Hepatocyte (in vitro differentiated cells): ENCODE data around the gene SAMD15. TPM values are rescaled to one million over a fixed set of nuclear protein-coding genes. Genes with fewer than 3 reads are reported as not detected.

Experiments
- DNase-seq: peaks from one replicate; pipeline ENCODE4 v3.0.0-alpha.2; 2016; ENCODE audit warnings: low spot score
- H2AFZ ChIP-seq: fragments of 200-600 bp; sonication (generic); 2 replicates; pipeline ENCODE4 v1.6.0; 2016; ENCODE audit warnings: antibody characterized with exemption, mild to moderate bottlenecking
- H3K27ac ChIP-seq: fragments of 200-600 bp; sonication (generic); 2 replicates; pipeline ENCODE4 v1.5.1; 2016; ENCODE audit warnings: mild to moderate bottlenecking
- H3K27me3 ChIP-seq: fragments of 200-600 bp; sonication (generic); 2 replicates; pipeline ENCODE4 v1.6.1; 2016
- H3K36me3 ChIP-seq: fragments of 200-600 bp; sonication (generic); replicated peaks from 2 replicates; pipeline ENCODE4 v1.5.1; 2016; ENCODE audit warnings: low read depth; ENCODE audit not compliant: insufficient read depth
- H3K4me1 ChIP-seq: fragments of 200-600 bp; sonication (generic); 2 replicates; pipeline ENCODE4 v1.5.1; 2016; ENCODE audit warnings: mild to moderate bottlenecking, moderate library complexity; ENCODE audit not compliant: insufficient read depth
- H3K4me2 ChIP-seq: fragments of 200-600 bp; sonication (generic); 2 replicates; pipeline ENCODE4 v1.6.0; 2016
- H3K4me3 ChIP-seq: fragments of 200-600 bp; sonication (generic); 2 replicates; pipeline ENCODE4 v1.5.1; 2016; ENCODE audit warnings: mild to moderate bottlenecking
- H3K79me2 ChIP-seq: fragments of 200-600 bp; sonication (generic); 2 replicates; pipeline ENCODE4 v1.6.0; 2017; ENCODE audit warnings: mild to moderate bottlenecking
- H3K9me2 ChIP-seq: fragments of 200-600 bp; sonication (generic); replicated peaks from 2 replicates; pipeline ENCODE4 v1.6.0; 2017; ENCODE audit warnings: mild to moderate bottlenecking; ENCODE audit not compliant: insufficient read depth
- H3K9me3 ChIP-seq: fragments of 200-600 bp; sonication (generic); 2 replicates; pipeline ENCODE4 v1.5.1; 2016; ENCODE audit warnings: low read depth, mild to moderate bottlenecking
- H4K20me1 ChIP-seq: fragments of 200-600 bp; sonication (generic); 2 replicates; pipeline ENCODE4 v1.6.0; 2016; ENCODE audit warnings: mild to moderate bottlenecking; ENCODE audit not compliant: insufficient read depth, poor library complexity, severe bottlenecking
- EZH2 ChIP-seq: fragments of 200-600 bp; sonication (generic); IDR thresholded peaks from 2 replicates; pipeline ENCODE4 v1.6.1; 2016; ENCODE audit warnings: antibody characterized with exemption, mild to moderate bottlenecking, borderline replicate concordance
- EZH2phosphoT487 ChIP-seq: fragments of 200-600 bp; sonication (generic); IDR thresholded peaks from one replicate; pipeline ENCODE4 v1.6.1; 2018; ENCODE audit warnings: antibody characterized with exemption, mild to moderate bottlenecking, low read depth, moderate library complexity; ENCODE audit not compliant: unreplicated experiment, severe bottlenecking
- WGBS: methylation state at CpG from one replicate; pipeline ENCODE4 v1.1.6; 2016; ENCODE audit warnings: low lambda C conversion rate; ENCODE audit errors: missing lambda C conversion rate; 5-methylcytosine and 5-hydroxymethylcytosine counted together
- polyA plus RNA-seq: library from polyadenylated mRNA; unstranded; fragments of >200 nt; fragmentation: Nextera tagmentation; extraction: Ambion mirVana; gene quantifications from 2 replicates; pipeline ENCODE4 v1.2.1, GENCODE V29; 2016
- total RNA-seq: library from RNA; depleted of rRNA; stranded (reverse); fragments of >200 nt; gene quantifications from 2 replicates; pipeline ENCODE4 v1.2.3, GENCODE V29; 2014
- TF ChIP-seq, protein P1 (sequence below): fragments of 200-600 bp; sonication (generic); IDR thresholded peaks from 2 replicates; pipeline ENCODE4 v1.5.1; 2016; ENCODE audit warnings: antibody characterized with exemption, mild to moderate bottlenecking; ENCODE audit not compliant: poor library complexity

SAMD15 gene
- total and polyA plus RNA-seq, 2 experiments from 2014 or later, result 0.90 to 2.2 TPM

DNA sequence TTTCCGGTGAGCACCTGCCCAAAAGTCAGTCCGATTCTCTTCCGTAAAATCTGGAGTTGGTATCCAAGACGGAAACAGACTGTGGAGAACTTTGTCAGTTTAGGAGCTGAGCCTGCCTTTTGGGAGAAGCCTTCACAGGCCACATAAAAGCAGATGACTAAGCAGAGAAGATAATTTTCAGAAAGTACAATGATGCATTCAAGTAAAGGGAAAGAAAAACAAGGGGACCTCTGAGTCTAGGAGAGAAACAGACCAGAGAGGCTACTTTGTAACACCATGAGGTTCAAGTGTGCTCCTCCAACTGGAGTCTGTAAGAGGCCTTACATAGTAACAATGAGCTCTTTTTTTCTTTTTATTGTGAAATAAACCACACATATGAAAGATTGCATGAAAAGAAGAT lies 21.4 kb upstream of the SAMD15 start:
- no peak overlapping the region for H2AFZ ChIP-seq
- peaks cover 39% of the 10 kb centered on the region for H3K79me2 ChIP-seq
- no peaks in the 10 kb centered on the region for H3K9me2 ChIP-seq
- no peak for DNase-seq
- over 99% methylated on average over 4 of the region's 4 CpGs for WGBS
- H4K20me1 ChIP-seq, result no peaks in the 10 kb centered on the region
- H3K27ac ChIP-seq, result no peak overlapping the region
- H3K4me3 ChIP-seq, result no peak overlapping the region
- no peak overlapping the region for H3K4me2 ChIP-seq
- TF ChIP-seq, protein P1, sequence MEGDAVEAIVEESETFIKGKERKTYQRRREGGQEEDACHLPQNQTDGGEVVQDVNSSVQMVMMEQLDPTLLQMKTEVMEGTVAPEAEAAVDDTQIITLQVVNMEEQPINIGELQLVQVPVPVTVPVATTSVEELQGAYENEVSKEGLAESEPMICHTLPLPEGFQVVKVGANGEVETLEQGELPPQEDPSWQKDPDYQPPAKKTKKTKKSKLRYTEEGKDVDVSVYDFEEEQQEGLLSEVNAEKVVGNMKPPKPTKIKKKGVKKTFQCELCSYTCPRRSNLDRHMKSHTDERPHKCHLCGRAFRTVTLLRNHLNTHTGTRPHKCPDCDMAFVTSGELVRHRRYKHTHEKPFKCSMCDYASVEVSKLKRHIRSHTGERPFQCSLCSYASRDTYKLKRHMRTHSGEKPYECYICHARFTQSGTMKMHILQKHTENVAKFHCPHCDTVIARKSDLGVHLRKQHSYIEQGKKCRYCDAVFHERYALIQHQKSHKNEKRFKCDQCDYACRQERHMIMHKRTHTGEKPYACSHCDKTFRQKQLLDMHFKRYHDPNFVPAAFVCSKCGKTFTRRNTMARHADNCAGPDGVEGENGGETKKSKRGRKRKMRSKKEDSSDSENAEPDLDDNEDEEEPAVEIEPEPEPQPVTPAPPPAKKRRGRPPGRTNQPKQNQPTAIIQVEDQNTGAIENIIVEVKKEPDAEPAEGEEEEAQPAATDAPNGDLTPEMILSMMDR, result no peak
- TF ChIP-seq EZH2phosphoT487 (no peak), EZH2 (no peak)
- H3K36me3 ChIP-seq, result no peaks in the 10 kb centered on the region
- H3K4me1 ChIP-seq, result no peaks in the 10 kb centered on the region
- no peaks in the 10 kb centered on the region for H3K9me3 ChIP-seq
- H3K27me3 ChIP-seq, result no peaks in the 10 kb centered on the region

DNA sequence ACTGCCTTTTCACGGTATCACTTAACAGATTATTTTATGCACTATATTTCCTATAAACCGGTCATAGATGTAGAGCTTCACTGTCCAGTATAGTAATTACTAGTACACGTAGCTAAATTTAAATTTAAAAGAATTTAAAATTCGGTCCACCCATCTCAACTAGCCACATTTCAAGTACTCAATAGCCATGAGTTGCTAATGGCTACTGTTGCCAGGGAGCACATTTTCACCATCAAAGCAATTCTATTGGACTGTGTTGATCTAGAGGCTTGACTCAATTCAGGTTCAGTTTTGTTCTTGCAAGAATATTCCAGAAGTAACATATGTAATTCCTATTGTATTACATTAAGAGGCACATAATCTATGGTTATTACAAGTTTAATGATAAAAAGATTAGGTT lies 20.3 kb upstream of the SAMD15 start:
- Histone ChIP-seq H3K79me2 (peaks cover 47% of the 10 kb centered on the region), H3K4me1 (no peaks in the 10 kb centered on the region)

DNA sequence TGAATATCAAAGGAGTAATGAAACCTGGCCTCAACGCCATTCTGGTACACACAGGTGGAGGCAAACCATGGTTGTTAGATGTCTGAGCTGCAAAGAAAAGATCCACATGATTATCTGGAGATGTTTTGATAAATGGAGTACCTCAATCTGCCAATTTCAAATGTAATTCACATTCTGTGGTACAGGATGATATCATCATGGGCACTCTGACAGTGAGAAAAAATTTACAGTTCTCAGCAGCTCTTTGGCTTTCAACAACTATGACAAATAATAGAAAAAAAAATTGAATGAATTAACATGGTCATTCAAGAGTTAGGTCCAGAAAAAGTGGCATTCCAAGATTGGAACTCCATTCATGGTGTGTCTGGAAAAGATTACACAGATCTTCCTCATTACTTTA lies 17.6 kb upstream of the SAMD15 start:
- H3K4me1 ChIP-seq, result no peaks in the 10 kb centered on the region
- H3K4me3 ChIP-seq, result no peak overlapping the region
- H3K27ac ChIP-seq, result no peak overlapping the region
- no peak for TF ChIP-seq EZH2phosphoT487
- no peak for TF ChIP-seq EZH2
- TF ChIP-seq, protein P1, result no peak
- DNase-seq, result no peak
- H3K79me2 ChIP-seq, result peaks cover 64% of the 10 kb centered on the region
- H3K27me3 ChIP-seq, result no peaks in the 10 kb centered on the region
- no peaks in the 10 kb centered on the region for H4K20me1 ChIP-seq
- no peak overlapping the region for H2AFZ ChIP-seq
- H3K9me2 ChIP-seq, result no peaks in the 10 kb centered on the region
- 88% methylated on average over 1 of the region's 1 CpG for WGBS
- no peaks in the 10 kb centered on the region for H3K36me3 ChIP-seq
- no peak overlapping the region for H3K4me2 ChIP-seq
- H3K9me3 ChIP-seq, result no peaks in the 10 kb centered on the region

More for the DNA sequence above, 20.3 kb upstream of the SAMD15 start:
- no peak for DNase-seq
- H3K4me2 ChIP-seq, result no peak overlapping the region
- H3K9me3 ChIP-seq, result no peaks in the 10 kb centered on the region
- no peak overlapping the region for H3K4me3 ChIP-seq
- WGBS, result 100% methylated on average over 4 of the region's 4 CpGs
- H3K36me3 ChIP-seq, result no peaks in the 10 kb centered on the region
- TF ChIP-seq, protein P1, result no peak
- TF ChIP-seq EZH2 (no peak), EZH2phosphoT487 (no peak)
- no peak overlapping the region for H3K27ac ChIP-seq
- H3K9me2 ChIP-seq, result no peaks in the 10 kb centered on the region
- H3K27me3 ChIP-seq, result no peaks in the 10 kb centered on the region
- no peaks in the 10 kb centered on the region for H4K20me1 ChIP-seq
- no peak overlapping the region for H2AFZ ChIP-seq

DNA sequence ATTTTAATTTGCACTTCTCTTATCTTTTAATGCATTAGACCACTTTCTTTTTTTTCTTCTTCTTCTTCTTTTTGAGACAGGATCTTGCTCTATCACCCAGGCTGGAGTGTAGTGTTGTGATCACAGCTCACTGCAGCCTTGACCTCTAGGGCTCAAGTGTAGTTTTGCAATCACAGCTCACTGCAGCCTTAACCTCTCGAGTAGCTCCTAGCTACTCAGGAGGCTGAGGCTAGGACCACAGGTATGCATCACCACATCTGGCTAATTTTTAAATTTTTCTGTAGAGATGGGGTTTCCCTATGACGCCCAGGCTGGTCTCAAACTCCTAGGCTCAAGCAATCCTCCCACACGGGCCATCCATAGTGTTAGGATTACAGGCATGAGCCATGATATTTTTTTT lies 13.0 kb upstream of the SAMD15 start:
- no peaks in the 10 kb centered on the region for H3K9me3 ChIP-seq
- no peak overlapping the region for H3K4me3 ChIP-seq
- H3K36me3 ChIP-seq, result no peaks in the 10 kb centered on the region
- 91% methylated on average over 3 of the region's 3 CpGs for WGBS
- H3K27ac ChIP-seq, result no peak overlapping the region
- H3K4me1 ChIP-seq, result no peaks in the 10 kb centered on the region
- no peaks in the 10 kb centered on the region for H4K20me1 ChIP-seq
- TF ChIP-seq EZH2phosphoT487 (no peak), EZH2 (no peak)
- TF ChIP-seq, protein P1, result no peak
- no peaks in the 10 kb centered on the region for H3K9me2 ChIP-seq
- no peaks in the 10 kb centered on the region for H3K27me3 ChIP-seq
- DNase-seq, result no peak
- H3K4me2 ChIP-seq, result no peak overlapping the region
- no peak overlapping the region for H2AFZ ChIP-seq
- peaks cover 83% of the 10 kb centered on the region for H3K79me2 ChIP-seq
